GM18861 (cell line): Measurements from ENCODE around the gene KAT5.
"Not testable (repeated sequence)": the region's sequence is repeated elsewhere in the genome, so short reads cannot be mapped to it uniquely, and the experiment has no call there.

ENCODE experiments used
- ATAC-seq: cut with Tn5 transposase; IDR thresholded peaks from one replicate; pipeline ENCODE4 v1.9.1; 2021; ENCODE audit not compliant: unreplicated experiment

The KAT5 gene

DNA sequence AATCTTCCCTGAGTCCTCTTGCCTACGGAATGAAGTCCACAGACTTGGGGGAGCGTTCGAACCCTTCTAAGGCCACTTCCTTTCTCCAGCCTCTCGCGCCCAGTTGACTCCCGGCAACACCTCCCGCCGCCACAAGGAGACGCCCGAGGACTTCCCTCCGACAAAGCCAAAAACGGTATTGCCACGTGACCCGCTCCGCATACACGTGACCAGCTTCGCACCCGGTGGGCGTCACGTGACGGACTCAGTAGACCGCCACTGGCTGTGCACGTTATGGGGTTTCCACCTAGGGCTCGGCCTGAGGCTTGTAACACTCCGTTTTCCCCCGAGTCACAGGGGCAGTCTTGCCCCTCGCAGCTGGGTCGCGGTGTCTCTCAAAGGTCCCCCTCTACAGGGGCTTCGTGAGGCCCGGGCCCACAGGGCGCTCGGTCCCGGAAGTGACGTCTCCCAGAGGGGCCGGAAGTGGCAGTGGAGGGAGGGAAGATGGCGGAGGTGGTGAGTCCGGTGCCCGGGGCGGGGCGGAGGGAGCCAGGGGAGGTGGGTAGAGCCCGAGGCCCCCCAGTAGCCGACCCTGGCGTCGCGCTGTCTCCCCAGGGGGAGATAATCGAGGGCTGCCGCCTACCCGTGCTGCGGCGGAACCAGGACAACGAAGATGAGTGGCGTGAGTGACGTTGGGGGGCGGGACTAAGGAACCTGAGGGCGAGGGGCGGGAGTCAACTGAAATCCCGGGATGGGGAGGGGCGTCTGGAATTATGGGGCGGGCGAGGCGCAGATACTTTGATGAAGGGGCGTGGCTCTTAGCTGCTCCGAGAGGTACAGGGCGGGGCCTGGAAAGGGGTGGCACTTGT, at the start of gene KAT5:
Gene KAT5 (plus strand): TSS at position 468 of the 848 bp plus-strand sequence. CDS start 16 bp downstream, at position 484.
- peak; percentile 64 for ATAC-seq

DNA sequence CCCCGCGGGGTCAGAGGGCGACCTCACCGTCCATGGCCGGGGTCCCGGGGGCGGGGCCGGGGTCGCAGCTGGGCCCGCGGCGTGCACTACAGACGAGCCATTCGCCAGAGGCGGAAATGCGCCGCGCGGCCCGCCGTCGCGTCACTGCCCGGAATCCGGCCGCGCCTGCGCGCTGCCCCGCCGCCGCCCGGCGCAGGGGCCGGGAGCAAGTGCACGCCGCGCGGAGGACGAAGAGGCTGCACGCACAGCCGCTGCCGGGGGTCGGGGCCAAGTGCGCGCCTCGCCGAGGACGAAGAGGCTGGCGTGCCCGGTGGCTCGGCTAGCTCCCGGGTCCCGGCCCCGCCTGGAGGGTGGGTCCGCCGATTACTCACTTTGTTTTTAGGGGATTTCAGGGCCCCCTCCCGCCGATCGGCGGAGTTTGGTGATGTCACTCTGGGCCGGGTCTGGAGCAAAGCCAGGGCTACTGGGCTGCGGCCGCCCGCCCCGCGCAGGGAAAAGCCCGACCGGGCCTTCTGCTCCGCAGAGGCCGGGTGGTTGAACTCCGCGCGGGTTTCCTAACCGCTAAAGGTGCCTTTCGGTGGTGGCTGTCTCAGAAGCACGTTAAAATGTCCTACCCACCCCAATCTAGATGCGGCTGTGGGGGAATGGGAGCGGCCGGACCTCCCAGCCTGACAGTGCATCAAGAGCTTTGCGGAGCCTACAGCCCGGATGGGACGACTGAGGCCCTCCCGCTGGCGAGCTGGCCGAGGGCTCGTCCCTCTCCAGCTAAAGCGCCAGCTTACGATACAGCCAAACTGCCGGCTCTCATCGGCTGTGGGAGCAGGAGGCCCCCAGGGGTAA, 49.0 kb upstream of the KAT5 start, which contains the start of gene RELA:
Gene RELA (minus strand): TSS at position 118 of the 840 bp plus-strand sequence. CDS start 84 bp downstream, at position 34.
- peak; percentile 84 for ATAC-seq

- ATAC-seq, result no peak
These were observed 48.3 kb upstream of the KAT5 start for GRCh38 chr11:65663639-65664200.

DNA sequence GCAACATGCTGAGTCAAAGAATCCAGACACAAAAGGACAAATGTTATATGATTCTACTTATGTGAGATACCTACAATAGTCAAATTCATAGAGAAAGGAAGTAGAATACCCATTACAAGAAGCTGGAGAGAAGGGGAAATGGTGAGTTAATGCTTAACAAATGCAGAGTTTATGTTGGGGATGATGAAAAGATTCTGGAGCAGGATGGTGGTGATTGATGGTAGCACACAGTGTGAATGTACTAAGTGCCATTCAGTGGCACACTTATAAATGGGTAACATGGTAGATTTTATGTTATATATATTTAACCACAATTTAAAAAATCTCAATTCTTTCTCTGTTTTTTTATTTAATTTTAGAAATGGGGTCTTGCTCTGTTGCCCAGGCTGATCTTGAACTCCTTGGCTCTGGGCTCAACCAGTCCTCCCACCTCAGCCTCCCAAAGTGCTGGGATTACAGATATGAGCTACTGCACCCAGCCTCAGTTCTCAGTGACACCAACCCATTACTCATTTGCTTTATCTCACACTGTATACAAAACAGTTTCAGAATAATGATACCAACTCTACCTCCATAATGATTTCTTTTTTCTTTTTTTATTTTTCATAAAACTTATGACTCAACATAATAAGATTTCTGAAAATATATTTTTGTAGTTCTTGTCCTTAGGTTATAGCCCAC, 39.7 kb upstream of the KAT5 start:
- ATAC-seq, result no peak

- no peak for ATAC-seq
These were observed 39.1 kb upstream of the KAT5 start for GRCh38 chr11:65672982-65673381.

GRCh38 chr11:65680192-65680743, 31.8 kb upstream of the KAT5 start:
- no peak for ATAC-seq

DNA sequence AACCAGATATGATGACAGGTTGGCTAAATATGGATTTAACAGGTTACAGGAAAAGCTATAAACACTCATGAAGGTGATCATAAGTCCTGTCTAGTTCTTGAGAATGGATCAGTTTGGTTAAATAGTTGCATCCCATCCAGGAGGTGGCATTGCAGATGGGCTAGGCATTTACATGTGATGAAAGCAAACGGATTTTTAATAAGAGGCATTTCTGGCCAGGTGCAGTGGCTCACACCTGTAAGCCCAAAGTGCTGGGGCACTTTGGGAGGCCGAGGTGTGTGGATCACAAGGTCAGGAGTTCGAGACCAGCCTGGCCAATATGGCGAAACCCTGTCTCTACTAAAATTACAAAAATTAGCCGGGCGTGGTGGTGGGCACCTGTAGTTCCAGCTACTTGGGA, 28.6 kb upstream of the KAT5 start:
- not testable (repeated sequence) for ATAC-seq

GRCh38 chr11:65685981-65686380, 26.1 kb upstream of the KAT5 start:
- ATAC-seq, result no peak

GRCh38 chr11:65691847-65692246, 20.2 kb upstream of the KAT5 start:
- ATAC-seq, result not testable (repeated sequence)

GRCh38 chr11:65692367-65692766, 19.7 kb upstream of the KAT5 start:
- ATAC-seq, result no peak

GRCh38 chr11:65695459-65696241, 16.4 kb upstream of the KAT5 start:
- no peak for ATAC-seq

DNA sequence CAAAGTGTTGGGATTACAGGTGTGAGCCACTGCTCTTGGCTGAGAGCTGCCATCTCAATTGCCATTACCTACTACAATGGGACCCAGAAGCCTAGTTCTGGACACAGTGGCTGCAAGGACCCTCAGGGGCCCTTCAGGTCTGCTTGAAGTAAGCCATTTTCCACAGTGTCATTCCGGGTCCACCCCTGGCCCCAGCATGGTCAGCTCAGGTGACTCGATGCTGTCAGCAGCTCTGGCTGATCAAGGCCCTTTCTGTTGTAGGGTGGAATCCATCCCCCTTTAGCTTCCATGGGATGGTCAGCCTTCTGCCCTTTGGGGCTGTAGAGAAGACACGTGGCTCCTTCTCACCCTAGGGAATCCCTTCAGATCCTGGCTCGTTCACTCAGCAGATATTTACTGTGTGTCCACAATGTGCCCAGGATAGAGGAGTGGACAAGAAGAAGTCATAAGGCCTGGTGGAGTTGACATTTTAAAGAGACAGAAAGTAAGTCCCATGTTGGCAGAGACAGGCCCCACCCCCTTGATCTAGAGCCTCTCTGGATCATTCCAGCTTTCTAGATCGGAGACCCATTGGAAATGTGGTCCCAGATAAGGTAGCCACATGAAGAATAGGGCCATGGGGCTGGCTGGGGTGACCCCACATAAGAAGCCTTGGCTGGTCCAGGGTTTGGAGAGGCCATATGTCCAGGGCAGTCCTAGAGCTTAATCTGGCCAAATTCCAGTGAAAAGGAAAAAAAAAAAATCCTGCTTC, 15.1 kb upstream of the KAT5 start:
- ATAC-seq, result no peak

- ATAC-seq, result no peak
These were observed 13.8 kb upstream of the KAT5 start for GRCh38 chr11:65698205-65698604.

GRCh38 chr11:65699306-65699705, 12.7 kb upstream of the KAT5 start:
- no peak for ATAC-seq

GRCh38 chr11:65700399-65700798, 11.7 kb upstream of the KAT5 start:
- no peak for ATAC-seq

GRCh38 chr11:65701686-65702085, 10.4 kb upstream of the KAT5 start:
- ATAC-seq, result no peak

DNA sequence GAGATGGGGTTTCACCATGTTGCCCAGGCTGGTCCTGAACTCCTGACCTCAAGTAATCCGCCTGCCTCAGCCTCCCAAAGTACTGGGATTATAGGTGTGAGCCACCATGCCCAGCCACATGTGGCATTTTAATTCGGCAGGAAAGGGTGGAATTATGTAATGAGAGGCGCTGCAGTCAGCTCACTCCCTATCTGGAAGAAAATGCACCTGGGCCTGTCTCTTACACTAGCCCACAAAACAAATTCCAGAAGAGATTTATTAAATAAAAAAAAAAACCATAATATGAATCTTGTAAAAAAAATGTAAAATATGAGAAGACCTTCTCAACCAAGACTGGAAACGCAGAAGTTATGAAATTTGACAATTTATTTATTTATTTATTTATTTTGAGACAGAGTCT, 8.2 kb upstream of the KAT5 start:
- no peak for ATAC-seq

- not testable (repeated sequence) for ATAC-seq
These were observed 5.7 kb upstream of the KAT5 start for GRCh38 chr11:65706303-65706763.

DNA sequence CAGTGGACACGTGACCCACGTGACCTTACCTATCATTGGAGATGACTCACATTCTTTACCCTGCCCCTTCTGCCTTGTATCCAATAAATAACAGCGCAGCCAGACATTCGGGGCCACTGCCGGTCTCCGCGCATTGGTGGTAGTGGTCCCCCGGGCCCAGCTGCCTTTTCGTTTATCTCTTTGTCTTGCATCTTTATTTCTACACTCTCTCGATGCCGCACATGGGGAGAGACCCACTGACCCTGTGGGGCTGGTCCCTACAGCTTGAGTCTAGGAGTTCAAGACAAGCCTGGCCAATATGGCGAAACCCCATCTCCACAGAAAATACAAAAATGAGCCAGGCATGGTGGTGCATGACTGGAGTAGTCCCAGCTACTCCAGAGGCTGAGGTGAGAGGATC, 5.0 kb upstream of the KAT5 start:
- ATAC-seq, result not testable (repeated sequence)
